Tibial artery (tissue), 4 donors: Measurements from ENCODE around the gene TSC22D3.

Source experiments
- DNase-seq, 2 donors: peaks; one replicate each; pipeline ENCODE4 v3.0.0-alpha.2; 2019
- H3K27ac ChIP-seq, 2 donors: fragments of 200-600 bp; sonication (generic) in 1 of 2; 1 replicate in 1 of 2; 2 replicates in 1 of 2; pipeline ENCODE4 v1.5.1; 2018 to 2019; ENCODE audit warnings: mild to moderate bottlenecking in 1 of 2
- H3K27me3 ChIP-seq, 2 donors: fragments of 200-600 bp; sonication (generic) in 1 of 2; one replicate each; pipeline versions ENCODE4 v1.5.1 to v1.6.0; 2016 to 2019
- H3K36me3 ChIP-seq, 3 donors: fragments of 200-600 bp; sonication (generic) in 2 of 3; one replicate each; pipeline ENCODE4 v1.5.1; 2016 to 2019; ENCODE audit warnings: mild to moderate bottlenecking in 2 of 3
- H3K4me1 ChIP-seq, 4 donors: fragments of 200-600 bp; sonication (generic) in 2 of 4; 1 replicate in 3 of 4; 2 replicates in 1 of 4; pipeline ENCODE4 v1.5.1; 2016 to 2019
- H3K4me3 ChIP-seq, 2 donors: fragments of 200-600 bp; sonication (generic) in 1 of 2; 1 replicate in 1 of 2; 2 replicates in 1 of 2; pipeline ENCODE4 v1.5.1; 2018 to 2019; ENCODE audit warnings: mild to moderate bottlenecking in 2 of 2
- H3K9me3 ChIP-seq, 3 donors: fragments of 200-600 bp; sonication (generic) in 1 of 3; one replicate each; pipeline ENCODE4 v1.5.1; 2016 to 2019
- CTCF ChIP-seq, 2 experiments: fragments of 200-600 bp in 1 of 2; fragments of 450-650 bp in 1 of 2; IDR thresholded peaks; one replicate each; pipeline ENCODE4 v1.5.1; 2017 to 2019; ENCODE audit warnings: antibody characterized with exemption in 2 of 2, mild to moderate bottlenecking in 1 of 2, moderate library complexity in 1 of 2
- intact Hi-C: fragments of 100-400 bp; cut with DNase I; formaldehyde crosslinking; loops from one replicate; pipeline ENCODE4 v1.15.0; 2023; ENCODE audit warnings: low total_unique reads

The TSC22D3 gene

GRCh38 chrX:107755721-107756120, 19.9 kb downstream of the TSC22D3 start:
- DNase-seq, result no peak
- H3K36me3 ChIP-seq, result no peaks in the 10 kb centered on the region
- no peak overlapping the region for H3K27ac ChIP-seq
- intact Hi-C loops, result no loop called here
- peaks cover 0 to 11% (median 0%) of the 10 kb centered on the region in 4 donors for H3K4me1 ChIP-seq
- H3K9me3 ChIP-seq, result no peaks in the 10 kb centered on the region
- no peaks in the 10 kb centered on the region for H3K27me3 ChIP-seq
- no peak overlapping the region for H3K4me3 ChIP-seq
- TF ChIP-seq CTCF (IDR thresholded peaks at IDR 0.05), result no peak

- Histone ChIP-seq H3K36me3 (no peaks in the 10 kb centered on the region), H3K9me3 (no peaks in the 10 kb centered on the region), H3K4me3 (no peak overlapping the region), H3K27me3 (no peaks in the 10 kb centered on the region), H3K4me1 (peaks cover 0 to 7% (median 0%) of the 10 kb centered on the region in 4 donors), H3K27ac (no peak overlapping the region)
- DNase-seq, result no peak
- TF ChIP-seq CTCF (IDR thresholded peaks at IDR 0.05), result no peak
- intact Hi-C loops, result no loop called here
These were observed 22.4 kb downstream of the TSC22D3 start for GRCh38 chrX:107753187-107753586.

- intact Hi-C loops, result no loop called here
- no peak overlapping the region for H3K27ac ChIP-seq
- H3K27me3 ChIP-seq, result no peaks in the 10 kb centered on the region
- no peak for TF ChIP-seq CTCF (IDR thresholded peaks at IDR 0.05)
- peaks cover 0 to 12% (median 2%) of the 10 kb centered on the region in 4 donors for H3K4me1 ChIP-seq
- no peaks in the 10 kb centered on the region for H3K36me3 ChIP-seq
- DNase-seq, result no peak
- no peak overlapping the region for H3K4me3 ChIP-seq
- no peaks in the 10 kb centered on the region for H3K9me3 ChIP-seq
These were observed 22.9 kb downstream of the TSC22D3 start for GRCh38 chrX:107752714-107753113.

GRCh38 chrX:107752043-107752442, 23.5 kb downstream of the TSC22D3 start:
- no peak for TF ChIP-seq CTCF (IDR thresholded peaks at IDR 0.05)
- no peaks in the 10 kb centered on the region for H3K36me3 ChIP-seq
- intact Hi-C loops, result no loop called here
- H3K4me3 ChIP-seq, result no peak overlapping the region
- no peaks in the 10 kb centered on the region for H3K9me3 ChIP-seq
- H3K27ac ChIP-seq, result no peak overlapping the region
- no peaks in the 10 kb centered on the region for H3K27me3 ChIP-seq
- no peak for DNase-seq
- H3K4me1 ChIP-seq, result peaks cover 0 to 17% (median 2%) of the 10 kb centered on the region in 4 donors

GRCh38 chrX:107750861-107751445, 24.6 kb downstream of the TSC22D3 start:
- Histone ChIP-seq H3K27ac (no peak overlapping the region), H3K9me3 (no peaks in the 10 kb centered on the region), H3K4me3 (no peak overlapping the region), H3K27me3 (no peaks in the 10 kb centered on the region), H3K36me3 (no peaks in the 10 kb centered on the region), H3K4me1 (peaks cover 0 to 25% (median 2%) of the 10 kb centered on the region in 4 donors)
- no peak for TF ChIP-seq CTCF (IDR thresholded peaks at IDR 0.05)
- DNase-seq, result no peak
- intact Hi-C loops, result no loop called here

GRCh38 chrX:107750263-107750662, 25.3 kb downstream of the TSC22D3 start:
- Histone ChIP-seq H3K9me3 (no peaks in the 10 kb centered on the region), H3K4me1 (peaks cover 0 to 27% (median 2%) of the 10 kb centered on the region in 4 donors), H3K27ac (no peak overlapping the region), H3K36me3 (no peaks in the 10 kb centered on the region), H3K27me3 (no peaks in the 10 kb centered on the region), H3K4me3 (no peak overlapping the region)
- DNase-seq, result no peak
- TF ChIP-seq CTCF (IDR thresholded peaks at IDR 0.05), result no peak
- intact Hi-C loops, result no loop called here
